HG03039 (cell line): ENCODE data around the gene BBS10.
"Not testable (repeated sequence)": the region's sequence is repeated elsewhere in the genome, so short reads cannot be mapped to it uniquely, and the experiment has no call there.

ENCODE experiments used
- ATAC-seq: cut with Tn5 transposase; IDR thresholded peaks from one replicate; pipeline ENCODE4 v1.9.1; 2021; ENCODE audit warnings: mild to moderate bottlenecking, moderate library complexity; ENCODE audit not compliant: unreplicated experiment

The BBS10 gene

DNA sequence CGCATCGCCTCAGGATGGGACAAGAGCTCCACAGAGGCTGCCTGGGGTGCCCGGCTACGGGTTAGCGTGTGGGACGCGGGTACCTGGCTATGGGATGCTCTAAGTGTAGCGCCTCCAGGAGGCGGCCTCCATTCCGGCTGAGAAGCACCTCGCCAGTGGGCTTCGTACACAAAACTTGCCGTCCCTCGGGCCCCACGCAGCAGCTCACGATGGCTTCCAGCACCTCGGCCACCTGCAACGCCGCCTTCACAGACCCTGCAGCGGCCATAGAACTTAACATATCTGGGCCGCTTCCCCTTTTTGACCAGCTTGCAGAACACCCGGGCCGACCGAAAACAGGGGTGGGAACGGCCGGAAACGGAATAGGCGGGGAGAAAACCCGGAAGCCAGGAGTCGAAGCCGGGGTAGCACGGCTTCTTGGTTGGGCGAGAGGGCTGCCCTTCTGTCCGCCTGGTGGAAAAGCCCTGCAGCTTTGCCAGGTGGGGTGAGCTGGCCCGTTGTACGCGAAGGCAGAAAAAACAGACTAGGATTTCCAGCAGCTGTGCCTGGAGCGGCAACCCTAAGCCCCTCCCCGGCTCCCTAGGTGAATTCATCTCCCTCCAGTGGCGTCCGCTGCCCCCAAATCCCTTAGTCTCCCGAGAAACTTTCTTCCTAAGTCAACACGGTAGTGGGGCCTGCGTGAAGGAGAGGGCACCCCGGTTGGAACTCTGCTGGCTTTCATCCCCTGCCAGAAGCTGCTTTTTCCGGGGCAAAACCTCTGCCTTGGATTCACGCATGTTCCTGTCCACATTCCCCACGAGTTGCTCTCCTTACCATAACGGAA lies at the start of gene BBS10:
BBS10 (minus strand) TSS at position 337 of the 823 bp plus-strand sequence; CDS start at position 280, 57 bp downstream.
- peak; percentile 97 for ATAC-seq

DNA sequence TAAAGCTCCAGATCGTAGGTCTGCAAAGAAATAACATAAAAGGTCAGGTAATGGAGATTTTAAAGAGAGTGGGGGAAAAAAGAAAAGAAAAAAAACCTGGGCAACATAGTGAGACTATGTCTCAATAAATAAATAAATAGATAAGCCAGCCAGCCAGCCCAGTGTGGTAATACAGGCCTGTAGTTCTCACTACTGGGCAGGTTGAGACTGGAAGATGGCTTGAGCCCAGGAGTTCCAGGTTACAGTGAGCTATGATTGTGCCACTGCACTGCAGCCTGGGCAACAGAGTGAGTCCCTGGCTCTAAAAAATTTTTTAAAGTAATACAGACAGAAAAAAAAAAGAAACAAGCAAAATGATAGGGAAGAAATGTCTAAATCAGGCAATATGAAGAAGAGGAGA lies 43.2 kb upstream of the BBS10 start:
- ATAC-seq: no peak

DNA sequence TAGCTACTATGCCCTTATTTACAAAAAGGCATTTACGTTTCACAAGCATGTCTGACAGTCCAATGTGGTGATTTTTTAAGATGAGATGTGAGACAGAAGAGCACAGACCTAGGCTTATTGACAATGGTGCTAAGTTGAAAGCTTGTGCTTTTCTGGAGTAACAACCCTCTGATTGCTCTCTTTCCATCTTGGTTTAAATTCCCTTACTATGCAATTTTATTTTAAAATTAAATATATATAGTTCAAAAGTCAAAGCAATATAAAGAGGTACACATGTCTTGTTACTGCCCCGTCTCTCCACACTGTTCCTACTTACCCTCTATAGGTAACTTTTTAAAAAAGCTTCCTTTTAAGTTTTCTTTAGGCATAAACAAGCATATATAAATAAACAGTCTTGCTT lies 39.4 kb upstream of the BBS10 start:
- ATAC-seq: no peak

DNA sequence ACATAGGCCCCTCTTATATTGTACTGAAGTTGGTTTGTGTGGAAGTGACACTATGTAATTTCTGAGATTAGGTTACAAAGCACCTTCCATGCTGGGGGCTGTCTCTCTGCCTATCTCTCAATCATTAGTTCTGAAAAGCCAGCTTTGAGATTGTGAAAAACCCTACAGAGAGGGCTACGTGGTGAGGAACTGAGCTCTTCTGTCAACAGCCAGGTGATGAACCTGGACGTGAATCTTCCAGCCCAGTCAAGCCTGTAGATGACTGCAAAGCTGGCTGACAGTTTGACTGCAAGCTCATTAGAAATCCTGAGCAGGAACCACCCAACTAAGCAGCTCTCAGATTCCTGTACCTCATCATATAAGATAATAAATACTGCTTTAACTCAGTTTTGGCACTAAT lies 36.3 kb upstream of the BBS10 start:
- ATAC-seq: no peak

DNA sequence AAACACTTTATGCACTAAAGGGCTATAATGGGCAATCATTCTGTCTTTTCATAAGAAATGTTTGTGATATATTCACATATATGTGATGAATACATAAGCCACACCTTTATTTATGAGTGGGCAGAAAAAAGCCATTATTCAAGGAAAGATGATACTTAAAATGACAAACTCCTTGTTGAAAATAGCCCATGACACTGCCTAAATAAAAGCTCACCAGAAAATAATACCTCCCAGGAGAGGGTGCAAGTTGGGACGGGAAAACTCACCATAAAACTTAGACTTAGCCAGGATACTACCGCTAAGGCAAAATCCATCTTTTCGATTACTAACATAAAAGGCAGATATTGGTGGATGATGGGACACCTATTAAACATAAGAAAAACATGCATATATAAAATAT lies 35.8 kb upstream of the BBS10 start:
- ATAC-seq: no peak

DNA sequence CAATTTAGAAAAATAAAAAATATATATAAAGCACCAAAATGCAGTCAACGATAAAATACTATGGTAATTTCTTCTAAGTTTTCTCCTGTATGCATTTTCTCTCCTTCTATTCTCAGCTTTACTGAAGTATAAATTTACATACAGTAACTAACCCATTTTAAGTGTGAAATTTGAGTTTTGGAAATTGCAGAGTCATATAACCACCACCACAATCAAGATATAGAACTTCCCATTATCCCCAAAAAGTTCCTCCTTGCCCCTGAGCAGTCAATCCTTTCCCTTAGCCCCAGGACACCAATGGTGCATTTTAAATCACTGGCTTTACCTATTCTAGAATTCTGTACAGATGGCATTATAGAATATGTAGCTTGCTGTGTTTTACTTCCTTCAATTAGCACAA lies 31.0 kb upstream of the BBS10 start:
- no peak for ATAC-seq

DNA sequence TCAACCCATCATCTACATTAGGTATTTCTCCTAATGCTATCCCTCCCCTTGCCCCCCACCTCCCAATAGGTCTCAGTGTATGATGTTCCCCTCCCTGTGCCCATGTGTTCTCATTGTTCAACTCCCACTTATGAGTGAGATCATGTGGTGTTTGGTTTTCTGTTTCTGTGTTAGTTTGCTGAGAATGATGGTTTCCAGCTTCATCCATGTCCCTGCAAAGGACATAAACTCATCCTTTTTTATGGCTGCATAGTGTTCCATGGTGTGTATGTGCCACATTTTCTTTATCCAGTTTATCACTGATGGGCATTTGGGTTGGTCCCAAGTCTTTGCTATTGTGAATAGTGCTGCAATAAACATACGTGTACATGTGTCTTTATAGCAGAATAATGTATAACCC lies 28.7 kb upstream of the BBS10 start:
- not testable (repeated sequence) for ATAC-seq

DNA sequence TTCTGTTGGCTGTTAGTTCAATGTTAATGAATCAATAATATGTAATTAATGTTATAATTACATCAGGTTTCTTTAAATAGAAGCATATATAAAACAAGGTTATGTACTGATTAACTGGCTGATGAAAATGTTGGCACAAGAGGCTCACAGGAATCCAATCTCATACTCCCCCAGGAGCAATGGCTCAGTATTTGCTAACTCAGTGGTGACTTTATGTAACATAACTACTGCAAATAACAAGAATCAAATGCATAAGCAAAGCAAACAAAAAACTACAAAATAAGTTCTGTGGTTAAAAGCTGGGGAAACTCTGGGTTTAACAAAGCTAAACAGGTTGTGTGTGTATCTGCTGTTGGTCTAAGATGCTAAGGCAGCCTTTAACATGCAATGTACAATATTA lies 27.7 kb upstream of the BBS10 start:
- ATAC-seq: no peak

DNA sequence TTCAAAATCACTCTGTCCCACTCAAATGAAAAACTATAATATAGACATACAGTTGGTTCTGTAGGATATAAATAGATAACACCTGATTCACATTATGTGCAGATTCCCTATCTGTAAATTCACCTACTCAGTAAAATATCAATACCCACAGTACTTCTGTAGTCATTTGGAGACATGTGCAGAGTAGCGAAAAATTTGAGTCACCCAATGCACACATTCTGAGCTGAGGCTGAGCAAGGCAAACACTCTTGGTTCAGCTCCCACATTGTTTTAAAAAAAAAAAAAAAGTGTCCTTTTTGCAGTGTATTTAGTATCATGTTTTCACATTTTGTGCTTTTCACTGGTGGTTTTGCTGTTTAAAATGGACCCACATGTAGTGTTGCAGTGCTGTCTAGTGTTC lies 27.3 kb upstream of the BBS10 start:
- no peak for ATAC-seq

DNA sequence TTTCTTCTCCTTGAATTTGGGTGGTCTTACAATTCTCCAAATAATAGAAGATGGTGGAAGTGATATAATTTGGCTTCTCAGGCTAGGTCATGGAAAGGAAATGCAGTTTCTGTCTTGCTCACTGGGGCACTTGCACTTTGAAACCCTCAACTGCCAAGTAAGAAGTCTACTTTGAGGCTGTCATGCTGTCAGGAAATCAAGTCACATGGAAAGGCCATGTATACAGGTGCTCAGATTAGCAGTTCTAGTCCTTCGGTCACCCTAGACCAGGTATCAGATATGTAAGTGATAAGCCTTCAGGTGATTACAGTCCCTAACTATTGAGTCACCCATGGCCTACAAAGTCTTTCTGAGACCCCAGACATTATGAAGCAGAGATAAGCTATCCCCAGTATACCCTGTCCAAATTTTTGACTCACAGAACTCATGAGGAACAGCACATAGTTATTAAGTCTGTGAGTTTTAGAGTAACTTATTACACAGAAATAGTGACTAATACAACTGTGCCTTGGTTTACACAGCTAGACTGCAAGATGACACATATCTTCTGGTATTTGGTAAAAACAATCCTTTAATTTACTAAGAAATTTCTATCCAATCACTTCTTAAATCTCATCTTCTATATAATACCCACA lies 26.3 kb upstream of the BBS10 start:
- no peak for ATAC-seq

DNA sequence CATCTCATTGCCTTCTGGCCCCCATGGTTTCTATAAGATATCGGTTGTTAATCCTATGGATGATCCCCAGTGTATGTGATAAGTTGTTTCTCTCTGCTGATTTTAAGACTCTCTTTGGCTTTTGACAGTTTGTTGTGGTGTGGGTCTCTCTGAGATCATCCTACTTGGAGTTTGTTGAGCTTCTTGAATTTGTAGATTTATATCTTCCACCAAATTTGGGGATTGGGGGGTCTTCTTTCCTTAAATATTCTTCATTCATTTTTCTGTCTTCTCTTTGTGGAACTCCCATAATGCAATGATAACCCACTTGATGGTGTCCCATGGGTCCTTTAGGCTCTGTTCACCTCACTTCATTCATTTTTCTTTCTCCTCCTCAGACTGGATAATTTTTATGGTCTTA lies 20.0 kb upstream of the BBS10 start:
- ATAC-seq: no peak

DNA sequence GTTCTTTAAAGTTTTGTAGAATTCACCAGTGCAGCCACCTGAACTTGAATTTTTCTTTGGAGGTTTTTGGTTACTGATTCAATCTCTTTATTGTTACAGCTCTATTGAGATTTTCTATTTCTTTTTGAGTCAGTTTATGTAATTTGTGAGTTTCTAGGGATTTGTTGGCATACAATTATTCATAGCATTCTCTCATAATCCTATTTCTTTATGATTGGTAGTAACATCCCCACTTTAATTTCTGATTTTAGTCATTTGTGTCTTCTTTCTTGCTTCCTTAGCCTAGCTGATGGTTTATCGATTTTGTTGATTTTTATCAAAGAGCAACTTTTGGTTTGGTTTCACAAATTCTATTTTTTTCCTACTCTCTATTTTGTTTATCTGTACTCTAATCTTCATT lies 17.9 kb upstream of the BBS10 start:
- ATAC-seq: no peak

DNA sequence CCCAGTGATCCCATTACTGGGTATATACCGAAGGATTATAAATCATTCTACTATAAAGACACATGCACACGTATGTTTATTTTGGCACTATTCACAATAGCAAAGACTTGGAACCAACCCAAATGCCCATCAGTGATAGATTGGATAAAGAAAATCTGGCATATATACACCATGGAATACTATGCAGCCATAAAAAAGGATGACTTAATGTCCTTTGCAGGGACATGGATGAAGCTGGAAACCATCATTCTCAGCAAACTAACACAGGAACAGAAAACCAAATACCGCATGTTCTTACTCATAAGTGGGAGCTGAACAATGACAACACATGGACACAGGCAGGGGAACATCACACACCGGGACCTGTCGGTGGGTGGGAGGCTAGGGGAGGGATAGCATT lies 15.9 kb upstream of the BBS10 start:
- not testable (repeated sequence) for ATAC-seq

DNA sequence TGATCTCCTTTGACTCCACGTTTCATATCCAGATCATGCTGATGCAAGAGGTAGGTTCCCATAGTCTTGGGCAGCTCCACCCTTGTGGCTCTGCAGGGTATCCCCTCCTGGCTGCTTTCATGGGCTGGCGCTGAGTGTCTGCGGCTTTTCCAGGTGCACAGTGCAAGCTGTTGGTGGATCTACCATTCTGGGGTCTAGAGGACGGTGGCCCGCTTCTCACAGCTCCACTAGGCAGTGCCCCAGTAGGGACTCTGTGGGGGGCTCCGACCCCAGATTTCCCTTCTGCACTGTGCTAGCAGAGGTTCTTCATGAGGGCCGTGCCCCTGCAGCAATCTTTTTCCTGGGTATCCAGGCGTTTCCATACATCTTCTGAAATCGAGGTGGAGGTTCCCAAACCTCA lies 12.1 kb upstream of the BBS10 start:
- ATAC-seq: no peak

DNA sequence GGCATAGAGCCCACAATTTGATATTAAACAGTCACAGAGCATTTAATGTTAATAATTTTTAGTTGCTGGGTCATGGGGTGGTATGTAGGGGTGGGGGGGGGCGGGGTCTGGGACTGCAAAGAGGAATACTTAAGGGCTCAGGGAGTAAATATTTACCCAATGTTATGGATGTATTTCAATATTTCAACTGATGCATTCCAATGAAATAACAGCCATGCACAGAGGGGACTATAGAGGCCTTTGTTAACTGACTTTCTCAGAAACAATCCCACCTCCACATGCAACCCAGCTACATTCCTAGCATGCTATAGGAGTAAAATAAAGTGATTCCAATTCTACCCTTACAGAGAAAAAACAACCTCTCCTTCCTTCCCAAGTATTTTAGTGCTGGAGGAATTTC lies 7.9 kb upstream of the BBS10 start:
- no peak for ATAC-seq

DNA sequence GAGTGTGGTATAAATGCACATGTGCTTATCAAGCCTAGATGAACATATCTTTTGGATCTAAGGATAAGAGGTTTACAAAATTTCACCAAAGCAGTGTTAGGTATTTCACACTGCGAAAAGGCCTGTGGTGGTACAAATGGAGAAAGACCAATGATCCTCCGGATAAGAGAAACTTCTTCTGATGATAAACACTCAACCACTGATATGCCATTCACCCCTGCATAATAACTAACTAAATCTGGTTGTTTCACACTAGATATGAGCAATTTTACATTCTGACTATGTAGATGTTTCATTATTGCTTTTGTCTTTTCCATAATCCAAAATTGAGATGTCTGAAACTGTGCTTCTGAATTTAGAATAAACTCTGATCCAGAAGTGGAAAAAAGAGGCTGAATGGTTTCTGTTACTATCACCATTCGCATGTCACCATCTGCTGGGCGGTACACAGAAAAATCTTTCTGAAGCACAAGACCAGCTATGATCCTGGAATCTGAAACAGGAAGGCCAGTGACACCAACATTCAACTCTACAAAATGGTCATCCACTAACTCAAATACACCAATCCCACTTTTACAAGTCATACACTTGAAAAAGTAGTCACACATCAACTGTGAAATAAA lies 1.3 kb downstream of the BBS10 start:
- peak; percentile 29 for ATAC-seq

DNA sequence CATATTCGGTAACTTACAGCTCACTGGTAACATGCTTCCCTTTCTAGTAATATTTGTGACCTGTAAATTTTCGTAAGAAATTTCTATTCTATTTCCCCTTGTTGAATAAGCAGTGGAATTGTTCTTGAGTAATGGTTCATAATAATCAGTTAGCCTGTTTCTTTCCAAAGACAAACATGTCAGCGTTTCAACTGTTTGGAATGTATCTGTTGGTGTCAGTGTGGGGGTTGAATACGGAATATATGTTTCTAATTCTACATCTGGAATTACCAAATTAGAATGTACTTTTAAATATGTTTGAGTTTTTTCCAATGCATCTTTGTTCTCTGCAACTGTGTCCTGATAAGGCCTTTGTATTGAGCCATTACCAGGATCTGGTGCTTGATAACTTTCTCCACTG lies 2.0 kb downstream of the BBS10 start:
- no peak for ATAC-seq

DNA sequence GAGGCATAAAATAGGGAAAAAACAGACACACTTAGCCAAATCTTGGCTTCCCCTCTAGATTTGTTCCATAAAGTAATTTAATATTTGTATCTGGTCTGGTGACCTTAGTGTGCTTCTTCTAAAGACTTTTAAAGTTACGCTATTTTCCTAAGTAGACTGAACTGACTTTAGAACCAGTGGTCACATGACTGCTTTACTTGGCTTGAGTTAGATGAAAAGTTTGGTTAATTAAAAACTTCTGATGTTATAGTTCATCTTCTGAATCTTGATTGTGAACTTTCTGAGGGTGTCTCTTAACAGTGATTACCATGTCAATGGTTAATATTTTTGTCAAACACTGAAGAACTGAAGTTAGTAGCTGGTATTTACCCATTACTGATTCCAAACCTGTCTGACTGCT lies 2.6 kb downstream of the BBS10 start:
- no peak for ATAC-seq

DNA sequence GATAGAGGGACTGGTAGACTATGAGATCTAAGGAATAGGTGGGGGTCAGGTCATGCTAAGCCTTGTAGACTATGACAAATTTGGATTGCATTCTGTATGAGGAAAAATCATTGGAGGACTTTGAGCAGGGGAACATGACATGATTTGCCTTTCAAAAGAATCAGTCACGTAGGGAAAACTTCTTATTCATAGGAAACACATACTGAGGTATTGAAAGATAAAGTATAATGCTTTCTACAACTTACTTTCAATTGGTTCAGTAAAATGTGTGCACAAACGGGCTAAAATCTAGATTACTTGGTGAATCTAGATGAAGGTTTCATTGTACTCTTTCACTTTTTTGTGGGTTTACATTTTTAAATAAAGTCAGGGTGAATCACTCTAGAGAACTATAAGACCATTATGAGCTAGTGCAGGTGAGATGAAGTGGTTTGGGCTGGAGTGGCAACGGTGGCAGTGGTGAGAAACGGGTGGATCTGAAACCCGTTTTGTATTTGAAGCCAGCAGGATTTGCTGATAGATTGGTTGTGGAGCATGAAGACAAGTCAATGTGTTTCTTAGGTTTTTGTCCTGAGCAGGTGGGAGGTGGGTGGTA lies 6.7 kb downstream of the BBS10 start:
- no peak for ATAC-seq

DNA sequence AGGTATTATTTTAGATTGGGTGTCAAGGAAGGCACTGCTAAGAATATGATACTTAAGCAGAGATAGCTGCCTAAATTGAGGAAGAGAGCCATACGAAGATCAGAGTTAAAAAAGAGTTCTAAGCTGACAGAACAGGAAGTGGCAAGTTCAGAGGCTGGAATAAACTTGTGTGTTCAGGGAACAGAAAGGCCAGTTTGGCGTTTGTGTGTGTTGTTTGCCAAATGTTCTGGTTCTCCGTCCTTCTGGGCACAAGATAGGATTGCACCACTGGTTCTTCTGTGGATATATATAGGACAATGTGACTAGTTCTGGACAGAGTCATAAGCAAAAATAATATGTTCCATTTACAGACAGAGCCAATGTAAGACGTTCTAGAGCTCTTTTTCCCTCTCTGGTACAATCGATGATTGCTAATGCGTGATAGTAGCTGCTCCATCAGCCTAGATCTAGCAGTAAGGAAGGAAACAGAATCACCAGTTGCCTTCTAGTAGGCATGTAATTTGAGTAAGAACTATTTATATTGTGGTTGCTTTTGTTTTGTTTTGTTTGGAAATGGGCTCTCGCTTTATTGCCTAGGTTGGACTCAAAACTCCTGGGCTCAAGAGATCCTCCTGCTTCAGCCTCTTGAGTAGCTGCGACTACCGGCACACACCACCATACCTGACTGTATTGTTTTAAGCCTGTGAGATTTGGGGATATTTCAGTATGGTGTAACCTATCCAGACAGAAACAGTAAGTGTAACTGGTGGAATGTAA lies 7.4 kb downstream of the BBS10 start:
- no peak for ATAC-seq

DNA sequence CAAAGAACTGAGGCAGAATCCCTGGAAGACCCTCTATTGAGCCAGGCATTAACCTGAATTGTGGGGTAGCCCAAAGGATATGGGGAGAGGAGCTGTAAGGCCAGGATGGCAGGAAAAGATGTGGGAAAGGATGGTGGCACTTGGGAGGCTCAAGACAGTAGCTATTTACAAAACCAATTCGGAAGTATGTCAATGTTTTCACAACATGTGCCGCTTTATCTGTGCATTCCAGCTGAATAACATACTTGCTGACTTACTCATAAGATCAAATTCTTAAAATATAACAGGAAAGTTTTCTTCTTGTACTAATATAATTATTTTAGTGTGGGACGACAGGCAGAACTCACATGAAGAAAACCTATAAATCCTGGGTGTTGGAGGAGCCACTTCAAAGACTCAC lies 10.6 kb downstream of the BBS10 start:
- no peak for ATAC-seq
